HepG2 (cell line): Measurements from ENCODE around the gene SIK2. TPM values are rescaled to one million over a fixed set of nuclear protein-coding genes. Genes with fewer than 3 reads are reported as not detected.

Experiments used
- ATAC-seq: fragments of 200-7000 bp; cut with Tn5 transposase; 3 replicates; pipeline ENCODE4 v1.9.1; 2020; ENCODE audit warnings: mild to moderate bottlenecking, moderate library complexity
- BruUV-seq: library from RNA; stranded (reverse); fragments of 400-500 nt; replicated peaks from 2 replicates; lab custom pipeline; 2021; lab: Mats Ljungman, UMichigan
- CTCF ChIA-PET: fragments of 300-600 bp; formaldehyde crosslinking; extraction: SDS; loops from one replicate; lab custom pipeline; 2021; ENCODE audit warnings: low total read pairs, inconsistent platforms, low intra/inter-chr PET ratio; lab: Yijun Ruan, JAX
- POLR2A ChIA-PET: fragments of 350-600 bp; sonication (Branson Sonifier 250); formaldehyde crosslinking; loops from one replicate; lab custom pipeline; 2020; ENCODE audit warnings: antibody characterized with exemption, inconsistent platforms; lab: Yijun Ruan, JAX
- DNase-seq: peaks from one replicate; pipeline ENCODE4 v3.0.0-alpha.2; 2015; ENCODE audit warnings: low spot score
- FAIRE-seq: peaks from 3 replicates; lab custom pipeline; 2011; peaks lifted over from hg19 to GRCh38; lab: Jason Lieb, UNC
- H2AFZ ChIP-seq: one replicate; pipeline ENCODE4 v1.6.1; 2011; ENCODE audit warnings: low read length, inconsistent platforms
- H3K27ac ChIP-seq: fragments of 300-600 bp; 3 replicates; pipeline ENCODE4 v1.8.0; 2011; ENCODE audit warnings: mixed run types, mild to moderate bottlenecking, mixed read lengths, low read length, inconsistent platforms; ENCODE audit not compliant: insufficient read depth; ENCODE audit errors: extremely low read length
- H3K27me3 ChIP-seq, 2 experiments: fragments of 200-600 bp in 1 of 2; 2 replicates in 1 of 2; 3 replicates in 1 of 2; pipeline versions ENCODE4 v1.6.0 to v1.8.0; 2011; ENCODE audit warnings: low read length in 2 of 2, mild to moderate bottlenecking in 2 of 2, moderate library complexity in 2 of 2, inconsistent platforms in 1 of 2; ENCODE audit not compliant: insufficient read depth in 2 of 2, control insufficient read depth in 1 of 2
- H3K36me3 ChIP-seq, 2 experiments: fragments of 200-600 bp in 1 of 2; replicated peaks in 1 of 2; 2 replicates in 1 of 2; 3 replicates in 1 of 2; pipeline versions ENCODE4 v1.5.1 to v1.8.0; 2011; ENCODE audit warnings: low read length in 2 of 2, inconsistent platforms in 1 of 2; ENCODE audit not compliant: insufficient read depth in 2 of 2, control insufficient read depth in 1 of 2
- H3K4me1 ChIP-seq: 2 replicates; pipeline ENCODE4 v1.5.1; 2012; ENCODE audit warnings: low read length, inconsistent platforms; ENCODE audit not compliant: insufficient read depth
- H3K4me2 ChIP-seq: 2 replicates; pipeline ENCODE4 v1.6.0; 2011; ENCODE audit warnings: low read depth, low read length, inconsistent platforms
- H3K4me3 ChIP-seq, 3 experiments: fragments of 200-600 bp in 1 of 3; sonication (generic), shearing (Covaris generic) in 1 of 3; replicated peaks in 1 of 3; 2 replicates each; pipeline ENCODE4 v1.5.1; 2011 to 2016; ENCODE audit warnings: low read length in 3 of 3, inconsistent platforms in 2 of 3, low read depth in 2 of 3, mild to moderate bottlenecking in 2 of 3, control low read depth in 1 of 3, mixed read lengths in 1 of 3; ENCODE audit not compliant: insufficient read depth in 1 of 3
- H3K79me2 ChIP-seq: one replicate; pipeline ENCODE4 v1.6.1; 2011; ENCODE audit warnings: low read length, inconsistent platforms; ENCODE audit not compliant: insufficient read depth
- H3K9ac ChIP-seq: 2 replicates; pipeline ENCODE4 v1.6.0; 2011; ENCODE audit warnings: mild to moderate bottlenecking, low read depth, low read length, inconsistent platforms; ENCODE audit not compliant: insufficient read depth
- H3K9me3 ChIP-seq: 2 replicates; pipeline ENCODE4 v1.5.1; 2012; ENCODE audit warnings: mild to moderate bottlenecking, low read length
- H4K20me1 ChIP-seq: 2 replicates; pipeline ENCODE4 v1.6.0; 2011; ENCODE audit warnings: inconsistent platforms, mild to moderate bottlenecking, low read length, moderate library complexity; ENCODE audit not compliant: insufficient read depth
- ADNP ChIP-seq: sonication (generic); formaldehyde crosslinking; IDR thresholded peaks from 2 replicates; pipeline ENCODE4 v1.4.0; 2020; ENCODE audit warnings: missing genetic modification reagents
- ARNT ChIP-seq: fragments of 450-650 bp; IDR thresholded peaks from 2 replicates; pipeline ENCODE4 v1.6.1; 2017
- BRCA1 ChIP-seq: sonication (generic); formaldehyde crosslinking; IDR thresholded peaks from 2 replicates; pipeline ENCODE4 v1.4.0; 2020; ENCODE audit warnings: missing genetic modification reagents
- MED1 ChIP-seq: sonication (generic); formaldehyde crosslinking; IDR thresholded peaks from 2 replicates; pipeline ENCODE4 v1.4.0; 2020; ENCODE audit warnings: missing genetic modification reagents
- MTF2 ChIP-seq: sonication (generic); formaldehyde crosslinking; IDR thresholded peaks from 2 replicates; pipeline ENCODE4 v1.5.0; 2020; ENCODE audit warnings: missing genetic modification reagents, borderline replicate concordance
- NFIC ChIP-seq: IDR thresholded peaks from 2 replicates; pipeline ENCODE4 v1.6.1; 2012; ENCODE audit warnings: mild to moderate bottlenecking, low read length, inconsistent platforms
- SMYD3 ChIP-seq: sonication (generic); formaldehyde crosslinking; IDR thresholded peaks from 2 replicates; pipeline ENCODE4 v1.8.1; 2023; ENCODE audit warnings: mild to moderate bottlenecking, missing genetic modification reagents
- SPEN ChIP-seq: sonication (generic); formaldehyde crosslinking; IDR thresholded peaks from 2 replicates; pipeline ENCODE4 v1.5.1; 2020; ENCODE audit warnings: low read depth, mild to moderate bottlenecking, missing genetic modification reagents
- ZBTB42 ChIP-seq: sonication (generic); formaldehyde crosslinking; IDR thresholded peaks from 2 replicates; pipeline ENCODE4 v1.5.0; 2020; ENCODE audit warnings: mild to moderate bottlenecking, missing genetic modification reagents
- ZFP41 ChIP-seq: sonication (generic); formaldehyde crosslinking; IDR thresholded peaks from 2 replicates; pipeline ENCODE4 v1.4.0; 2020; ENCODE audit warnings: mild to moderate bottlenecking, missing genetic modification reagents, borderline replicate concordance
- ZNF430 ChIP-seq: sonication (generic); formaldehyde crosslinking; IDR thresholded peaks from 2 replicates; pipeline ENCODE4 v1.9.0; 2021; ENCODE audit warnings: mild to moderate bottlenecking, missing genetic modification reagents
- ZNF546 ChIP-seq: sonication (generic); formaldehyde crosslinking; conservative IDR thresholded peaks from 2 replicates; pipeline ENCODE4 v1.8.1; 2023; ENCODE audit warnings: mild to moderate bottlenecking, missing genetic modification reagents
- ZNF564 ChIP-seq: sonication (generic); formaldehyde crosslinking; IDR thresholded peaks from 2 replicates; pipeline ENCODE4 v1.8.1; 2023; ENCODE audit warnings: mild to moderate bottlenecking, missing genetic modification reagents
- ZNF607 ChIP-seq: sonication (generic); formaldehyde crosslinking; IDR thresholded peaks from 2 replicates; pipeline ENCODE4 v1.5.1; 2020; ENCODE audit warnings: missing genetic modification reagents, mild to moderate bottlenecking, borderline replicate concordance
- ZNF839 ChIP-seq: sonication (generic); formaldehyde crosslinking; IDR thresholded peaks from 2 replicates; pipeline ENCODE4 v1.4.0; 2020; ENCODE audit warnings: missing genetic modification reagents, mild to moderate bottlenecking, borderline replicate concordance
- ZNF891 ChIP-seq: sonication (generic); formaldehyde crosslinking; IDR thresholded peaks from 2 replicates; pipeline ENCODE4 v1.5.0; 2020; ENCODE audit warnings: mild to moderate bottlenecking, missing genetic modification reagents
- WGBS: methylation state at CpG from one replicate; pipeline ENCODE4 v1.1.6; 2017; ENCODE audit warnings: low lambda C conversion rate; 5-methylcytosine and 5-hydroxymethylcytosine counted together
- in situ Hi-C: cut with HindIII; loops from 2 replicates; pipeline ENCODE4 v1.10.0; 2017; ENCODE audit warnings: low pct_unique_long_range_greater_than_20kb; ENCODE audit not compliant: extremely low pct_ligation_motif_present
- intact Hi-C: fragments of 100-400 bp; cut with micrococcal nuclease; formaldehyde crosslinking; loops from one replicate; pipeline ENCODE4 v1.10.0; 2022; ENCODE audit not compliant: unreplicated experiment
- polyA plus RNA-seq, 8 experiments: library from polyadenylated mRNA; depleted of rRNA in 3 of 8; stranded (reverse) in 7 of 8; unstranded in 1 of 8; fragments of >200 nt; fragmentation: Illumina TruSeq in 4 of 8; extraction: Trizol in 4 of 8; gene quantifications; 2 replicates each; pipeline versions ENCODE4 v1.2.1 to v1.2.3, GENCODE V29; 2011 to 2016; ENCODE audit warnings: low read depth in 4 of 8, missing spikeins in 1 of 8, mixed read lengths in 1 of 8; ENCODE audit not compliant: insufficient read depth in 1 of 8
- total RNA-seq, 5 experiments: library from RNA; depleted of rRNA; stranded (reverse); fragments of >200 nt; fragmentation: Illumina TruSeq; extraction: Trizol; gene quantifications; 2 replicates each; pipeline ENCODE4 v1.2.3, GENCODE V29; 2016; ENCODE audit warnings: low read depth in 1 of 5

The SIK2 gene
- total and polyA plus RNA-seq, 2 of the 13 experiments (the other 11 are each of a cell fraction or from before 2014, with no cell fraction given): 8.1 to 15.4 TPM

DNA sequence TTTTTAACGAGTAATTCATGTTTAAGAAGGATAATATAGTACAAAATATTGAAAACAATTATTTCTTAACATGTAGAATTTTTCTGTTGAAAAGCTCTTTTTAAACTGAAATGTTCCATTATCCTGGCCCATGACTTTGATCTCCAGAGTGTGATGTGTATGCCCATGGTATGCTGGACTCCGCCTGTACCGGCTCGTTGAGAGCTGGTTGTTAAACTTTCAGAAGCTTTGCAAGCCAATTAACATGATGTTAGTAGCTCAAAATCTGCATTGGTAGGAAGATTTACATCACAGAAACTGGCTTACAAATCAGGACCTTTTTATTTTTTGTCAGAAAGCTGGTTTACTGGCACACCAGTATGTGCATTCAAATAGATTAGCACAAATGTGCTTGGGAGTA lies 15.0 kb downstream of the SIK2 start:
- H3K27me3 ChIP-seq: no peaks in the 10 kb centered on the region
- no peak overlapping the region for H3K4me3 ChIP-seq
- H3K4me1 ChIP-seq: no peaks in the 10 kb centered on the region
- no peaks in the 10 kb centered on the region for H4K20me1 ChIP-seq
- H3K4me2 ChIP-seq: no peak overlapping the region
- in situ Hi-C loops: no loop called here
- CTCF ChIA-PET: no interaction called here
- H3K9me3 ChIP-seq: no peaks in the 10 kb centered on the region
- no peak overlapping the region for H3K9ac ChIP-seq
- H3K36me3 ChIP-seq: peaks cover 4 to 20% of the 10 kb centered on the region in 2 experiments; a peak in 4 of 5 replicates
- WGBS: 90% methylated on average over 4 of the region's 4 CpGs
- FAIRE-seq (no peak), DNase-seq (no peak)
- POLR2A ChIA-PET: no interaction called here
- TF ChIP-seq ZBTB42 (CRISPR knock-in tag) (no peak), BRCA1 (CRISPR knock-in tag) (no peak), SPEN (CRISPR knock-in tag) (no peak), NFIC (no peak), SMYD3 (CRISPR knock-in tag) (no peak), ZNF607 (CRISPR knock-in tag) (no peak), ZNF564 (CRISPR knock-in tag) (no peak), ZFP41 (CRISPR knock-in tag) (no peak), ARNT (no peak), MED1 (CRISPR knock-in tag) (no peak), ZNF430 (CRISPR knock-in tag) (no peak), ZNF546 (CRISPR knock-in tag) (no peak), ZNF891 (CRISPR knock-in tag) (no peak), ZNF839 (no peak), MTF2 (CRISPR knock-in tag) (no peak), ADNP (no peak)
- TF ChIP-seq, all 625 proteins: peak for 0
- BruUV-seq: no TSS peak
- Histone ChIP-seq H3K27ac (no peak overlapping the region), H3K79me2 (no peaks in the 10 kb centered on the region), H2AFZ (no peak overlapping the region)
- no peak for ATAC-seq
- intact Hi-C loops: no loop called here
